Activated CD4-positive, CD25-positive, alpha-beta regulatory T cell (primary cell): Measurements from ENCODE around the gene AMIGO3.
A peak's percentile ranks its signal among the peaks of the same experiment; 100 is the strongest.

Source experiments
- DNase-seq, 4 experiments: peaks; one replicate each; lab custom pipeline; 2025; lab: John Stamatoyannopoulos, UW

Gene AMIGO3

GRCh38 chr3:49724586-49724985, 5.1 kb upstream of the AMIGO3 start:
- no peak for DNase-seq

- peak; percentile 86 to 88 (median 86) for DNase-seq
These were observed 4.4 kb upstream of the AMIGO3 start, which contains the start of gene GMPPB for GRCh38 chr3:49723628-49724551. Gene GMPPB, minus strand, starts transcription at chr3:49723951. Its CDS starts 225 bp downstream, at chr3:49723726.

GRCh38 chr3:49723296-49723627, 3.8 kb upstream of the AMIGO3 start:
- peak in 2 of 4 experiments; percentile 21 to 34 for DNase-seq

- DNase-seq = no peak
These were observed 3.4 kb upstream of the AMIGO3 start for GRCh38 chr3:49722896-49723295.

GRCh38 chr3:49721896-49722781, 2.7 kb upstream of the AMIGO3 start:
- DNase-seq = no peak

- DNase-seq = no peak
These were observed 2.1 kb upstream of the AMIGO3 start for GRCh38 chr3:49721596-49721895.

GRCh38 chr3:49720855-49721595, 1.5 kb upstream of the AMIGO3 start:
- DNase-seq = no peak

- DNase-seq = no peak
These were observed 648 bp downstream of the AMIGO3 start for GRCh38 chr3:49718858-49719213.

- no peak for DNase-seq
These were observed 1.3 kb downstream of the AMIGO3 start for GRCh38 chr3:49717959-49718857.

GRCh38 chr3:49717211-49717958, 2.1 kb downstream of the AMIGO3 start:
- DNase-seq = no peak

GRCh38 chr3:49716691-49717210, 2.7 kb downstream of the AMIGO3 start:
- no peak for DNase-seq

- no peak for DNase-seq
These were observed 3.3 kb downstream of the AMIGO3 start for GRCh38 chr3:49716169-49716568.

- DNase-seq = no peak
These were observed 3.8 kb downstream of the AMIGO3 start for GRCh38 chr3:49715611-49716121.

- DNase-seq = no peak
These were observed 4.5 kb downstream of the AMIGO3 start for GRCh38 chr3:49714728-49715550.

GRCh38 chr3:49713336-49714105, 6.0 kb downstream of the AMIGO3 start:
- no peak for DNase-seq

GRCh38 chr3:49712631-49713317, 6.7 kb downstream of the AMIGO3 start:
- no peak for DNase-seq

GRCh38 chr3:49712166-49712565, 7.3 kb downstream of the AMIGO3 start:
- no peak for DNase-seq

GRCh38 chr3:49711489-49711888, 8.0 kb downstream of the AMIGO3 start:
- no peak for DNase-seq
